ENCODE results near the gene HOXA4.

HOXA4 gene

DNA sequence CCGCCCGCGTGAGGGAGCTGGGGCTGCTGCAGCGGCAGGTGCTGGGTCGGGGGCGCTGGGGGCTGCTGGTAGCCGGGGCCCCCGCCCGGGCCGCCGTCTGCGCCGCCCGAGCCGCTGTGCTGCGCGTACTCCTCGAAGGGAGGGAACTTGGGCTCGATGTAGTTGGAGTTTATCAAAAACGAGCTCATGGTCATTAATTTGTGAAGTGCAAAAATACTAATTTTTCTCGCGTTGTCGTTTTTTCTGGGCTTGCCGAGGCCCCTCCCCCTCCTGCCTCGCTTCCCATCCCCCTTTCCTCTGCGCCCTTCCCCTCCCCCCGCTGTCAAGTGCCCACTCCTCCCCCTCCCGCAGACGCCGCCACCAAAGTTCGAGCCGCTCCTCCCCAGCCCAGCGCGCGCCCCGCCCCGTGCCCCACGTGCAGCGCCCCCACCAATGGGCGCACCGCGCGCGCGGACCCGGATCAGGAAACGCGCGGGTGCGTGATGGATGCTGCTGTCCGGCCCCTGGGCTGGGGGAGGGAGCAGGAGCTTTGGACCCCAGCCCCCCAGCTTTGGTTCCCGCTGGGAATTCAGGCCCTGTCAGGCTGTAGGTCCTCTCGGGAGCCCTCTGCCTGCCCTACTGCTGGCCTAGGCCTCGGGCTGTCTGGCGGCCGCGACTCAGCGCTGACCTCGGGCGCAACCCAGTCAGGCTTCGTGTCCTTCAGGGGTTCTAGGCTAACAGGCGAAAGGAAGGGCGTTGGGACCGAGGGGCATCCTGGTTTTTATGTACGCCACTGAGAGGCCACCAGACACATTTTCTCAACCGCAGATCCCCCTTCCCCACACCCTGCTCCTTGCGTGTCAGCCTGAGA is at the start of gene HOXA4:
TSS of gene HOXA4 (minus strand) at position 218 of the 850 bp plus-strand sequence. CDS start at position 194, 24 bp downstream.
- peak; percentile 53 for DNase-seq (ENCODE audit: low read depth)

DNA sequence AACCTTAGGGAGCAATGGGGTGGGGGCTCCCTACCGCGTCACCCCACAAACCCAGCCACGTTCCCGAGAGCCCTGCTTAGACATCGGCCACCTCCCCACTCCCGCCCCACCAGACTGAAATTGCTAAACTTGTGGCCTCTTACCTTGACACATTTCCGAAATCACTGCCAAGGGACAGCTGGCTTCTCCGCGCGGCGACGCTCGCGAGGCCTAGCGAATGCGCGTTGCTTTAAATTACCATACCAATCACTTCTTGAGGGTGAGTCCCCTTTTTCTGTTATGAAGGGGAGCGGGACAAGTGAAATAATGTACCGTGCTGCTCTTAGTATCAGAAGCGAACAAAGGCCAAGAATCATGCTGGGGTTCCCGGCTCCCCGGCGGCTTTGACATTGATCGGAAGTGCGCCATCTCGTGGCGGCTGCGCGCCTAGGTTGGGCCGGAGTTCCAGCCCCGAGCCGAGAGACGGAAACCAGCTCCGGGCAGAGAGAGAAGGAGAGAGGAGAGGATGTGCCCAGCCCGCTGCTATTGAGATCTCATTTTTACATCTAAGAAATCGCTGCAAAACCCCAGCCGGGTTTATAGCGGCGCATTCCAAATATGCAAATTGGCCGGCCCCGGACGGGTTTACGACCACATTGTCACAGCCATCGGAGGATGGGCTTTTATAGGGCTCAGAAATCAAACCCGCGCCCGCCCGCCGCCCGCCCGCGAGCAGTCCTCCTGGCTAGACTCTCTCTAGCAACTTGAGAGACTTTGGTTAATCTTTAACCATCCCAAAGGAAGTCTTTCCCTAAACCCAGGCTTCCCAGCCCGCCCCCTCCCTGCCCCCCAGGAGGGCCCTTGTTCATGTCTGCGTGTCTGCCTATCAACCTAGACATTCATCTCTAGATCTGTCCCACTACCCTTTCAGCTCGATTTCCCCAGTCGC is 49.2 kb upstream of the HOXA4 start:
- DNase-seq (ENCODE audit: low read depth) = peak; percentile 47

DNA sequence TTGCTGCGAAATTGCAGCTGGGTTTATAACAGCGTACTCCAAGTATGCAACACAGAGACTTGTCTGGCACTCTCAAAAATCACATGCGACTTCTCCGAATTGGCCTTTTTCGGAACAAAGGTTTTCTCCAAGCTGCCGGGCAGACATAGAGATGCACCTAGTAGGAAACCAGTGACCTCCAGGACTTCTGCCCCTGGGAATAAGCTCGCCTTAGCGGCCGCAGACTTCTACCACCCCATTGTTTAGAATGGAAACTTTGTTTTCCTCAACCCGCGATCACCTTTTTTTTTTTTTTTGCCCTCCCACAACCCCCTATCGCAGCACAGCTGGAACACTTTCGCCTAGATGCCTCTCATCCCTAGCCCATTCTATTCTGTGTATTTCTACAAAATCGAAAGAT is 48.5 kb upstream of the HOXA4 start:
- no peak for DNase-seq (ENCODE audit: low read depth)

DNA sequence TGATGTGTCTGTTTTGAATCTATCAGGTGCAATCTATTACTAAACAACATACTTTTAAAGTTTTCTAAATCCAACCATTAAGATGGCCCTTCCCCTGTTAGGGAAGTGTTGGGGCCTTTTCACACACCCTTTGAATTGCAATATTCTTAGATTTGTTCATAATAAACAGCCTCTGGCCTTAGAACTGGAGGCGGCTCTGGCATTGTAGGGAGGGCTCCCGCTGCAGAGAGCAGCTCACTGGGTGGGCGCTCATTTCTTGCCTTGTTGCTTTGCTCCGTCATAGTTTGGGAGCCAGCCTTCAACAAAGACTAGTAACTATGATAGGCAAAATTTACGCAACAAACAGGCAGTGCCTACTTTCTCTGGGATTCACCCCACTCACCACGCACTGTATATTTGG is 47.8 kb upstream of the HOXA4 start:
- no peak for DNase-seq (ENCODE audit: low read depth)

DNA sequence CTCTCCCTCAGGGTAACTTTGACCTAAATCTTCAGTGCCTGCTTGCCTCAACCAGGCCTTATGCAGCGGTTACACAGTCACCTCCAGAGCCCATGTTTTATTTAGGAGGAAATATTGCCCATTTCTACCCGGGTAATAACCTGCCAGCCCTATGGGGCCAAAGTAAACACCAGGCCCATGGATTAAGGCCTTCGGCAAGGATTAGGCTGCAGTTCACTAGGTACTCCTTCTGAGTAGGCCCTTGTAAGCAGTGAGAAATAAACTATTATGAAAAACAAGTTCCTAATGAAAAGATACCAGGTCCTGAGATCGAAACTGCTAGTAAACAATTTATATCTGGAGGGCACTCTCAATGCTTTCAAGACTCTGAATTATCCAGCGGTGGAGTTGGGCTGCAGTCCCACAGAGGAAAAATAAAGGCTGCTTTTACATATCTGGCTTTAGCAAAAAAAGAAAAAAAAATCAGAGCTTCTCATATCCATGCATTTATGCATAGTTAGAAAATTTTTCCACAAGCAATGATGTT is 47.3 kb upstream of the HOXA4 start:
- DNase-seq (ENCODE audit: low read depth) = no peak

DNA sequence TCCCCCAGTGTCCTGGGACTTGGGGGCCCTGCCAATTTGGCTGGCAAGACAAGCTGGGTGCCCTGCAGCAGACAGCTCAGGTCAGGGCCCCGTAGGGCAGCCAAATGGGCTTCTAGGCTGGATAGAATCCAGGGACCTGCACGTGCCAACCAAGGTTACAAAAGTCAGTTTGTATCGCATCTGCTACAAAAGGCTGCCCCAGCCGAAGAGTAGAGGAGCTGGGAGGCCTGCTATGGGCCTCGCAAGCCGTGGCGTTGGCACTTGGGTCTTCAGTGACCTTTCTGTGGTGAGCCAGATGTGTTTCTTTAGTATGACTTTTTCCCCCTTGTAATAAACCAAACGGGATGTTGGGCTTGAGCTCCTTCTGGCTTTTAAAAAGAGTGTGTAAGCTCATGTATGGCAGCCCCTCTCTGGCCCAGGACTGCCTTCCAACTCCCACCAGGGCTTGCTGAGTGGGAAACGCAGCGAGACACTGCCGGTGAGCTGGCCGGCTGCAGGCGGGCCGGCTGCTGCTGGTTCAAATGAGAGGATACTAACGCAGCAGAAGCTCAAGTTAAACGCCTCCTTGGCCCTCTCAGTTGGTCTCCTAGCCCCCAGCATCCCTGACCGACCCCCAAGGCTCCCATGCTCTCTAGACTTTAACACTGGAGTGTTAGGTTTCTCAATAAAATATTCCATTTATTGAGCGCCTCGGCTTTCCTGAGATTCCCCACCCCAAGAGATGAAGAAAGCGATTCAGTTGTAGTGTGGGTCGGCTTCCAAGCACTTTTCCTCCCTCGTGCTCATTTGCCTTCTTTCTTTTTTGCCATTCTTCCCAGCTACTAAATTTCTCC is 46.6 kb upstream of the HOXA4 start:
- DNase-seq (ENCODE audit: low read depth) = no peak

DNA sequence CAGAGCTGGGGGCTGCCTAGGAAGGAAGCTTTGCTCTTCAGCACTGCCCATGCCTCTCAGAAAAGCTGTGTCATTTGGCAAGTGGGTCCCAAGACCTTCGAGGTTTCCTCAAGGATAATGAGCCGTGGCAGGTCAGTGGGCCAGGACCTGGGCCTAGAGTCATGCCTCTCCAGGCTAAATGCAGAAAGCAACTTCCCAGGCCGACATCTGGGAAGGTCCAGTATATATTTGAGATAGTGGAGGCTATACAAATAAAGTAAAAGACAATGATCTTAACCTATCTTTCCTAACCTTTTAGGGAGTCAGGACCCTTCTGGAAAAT is 45.9 kb upstream of the HOXA4 start:
- DNase-seq (ENCODE audit: low read depth) = no peak

DNA sequence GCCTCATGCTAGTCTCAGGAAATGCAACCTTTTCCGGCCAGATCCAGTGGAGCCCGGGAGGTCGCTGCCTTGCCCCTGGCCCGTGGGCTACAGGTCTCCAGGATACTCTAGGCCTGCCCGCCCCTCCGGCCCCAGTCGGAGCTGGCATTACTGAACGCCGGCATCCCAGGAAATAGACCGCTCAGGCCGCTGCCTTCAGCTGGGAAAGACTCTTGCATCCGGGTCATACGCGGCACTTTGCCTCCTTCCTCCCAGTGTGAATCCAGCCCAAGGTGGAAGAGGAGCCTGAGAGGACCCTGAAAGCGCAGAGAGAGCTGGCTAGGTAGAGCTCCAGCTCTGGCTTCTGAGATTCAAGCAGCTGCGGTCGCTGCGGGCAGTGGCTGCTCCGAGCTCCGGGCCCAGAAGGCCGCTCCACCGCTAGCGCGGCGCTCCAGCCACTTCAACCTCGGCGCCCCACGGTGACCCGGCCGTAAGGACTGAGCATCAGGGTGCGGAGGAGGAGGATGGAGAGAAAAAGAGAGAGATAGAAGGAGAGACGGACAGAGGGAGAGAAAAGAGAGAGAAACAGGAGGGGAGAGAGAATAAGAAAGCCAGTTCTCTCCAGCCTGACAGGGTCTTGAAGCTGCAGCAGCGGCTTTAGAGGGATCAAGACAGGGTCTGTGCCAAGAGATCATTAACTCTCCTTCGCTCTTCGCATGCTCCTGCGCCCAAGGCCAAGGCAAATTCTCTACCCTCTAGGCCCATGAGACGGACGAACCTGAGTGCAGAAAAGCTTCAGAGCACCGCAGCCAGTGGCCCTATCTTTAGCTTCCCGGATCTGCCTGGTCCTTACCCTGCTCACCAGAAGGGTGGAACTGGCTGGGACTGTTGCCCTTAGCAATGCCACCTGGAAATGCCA is 45.3 kb upstream of the HOXA4 start:
- DNase-seq (ENCODE audit: low read depth) = no peak

DNA sequence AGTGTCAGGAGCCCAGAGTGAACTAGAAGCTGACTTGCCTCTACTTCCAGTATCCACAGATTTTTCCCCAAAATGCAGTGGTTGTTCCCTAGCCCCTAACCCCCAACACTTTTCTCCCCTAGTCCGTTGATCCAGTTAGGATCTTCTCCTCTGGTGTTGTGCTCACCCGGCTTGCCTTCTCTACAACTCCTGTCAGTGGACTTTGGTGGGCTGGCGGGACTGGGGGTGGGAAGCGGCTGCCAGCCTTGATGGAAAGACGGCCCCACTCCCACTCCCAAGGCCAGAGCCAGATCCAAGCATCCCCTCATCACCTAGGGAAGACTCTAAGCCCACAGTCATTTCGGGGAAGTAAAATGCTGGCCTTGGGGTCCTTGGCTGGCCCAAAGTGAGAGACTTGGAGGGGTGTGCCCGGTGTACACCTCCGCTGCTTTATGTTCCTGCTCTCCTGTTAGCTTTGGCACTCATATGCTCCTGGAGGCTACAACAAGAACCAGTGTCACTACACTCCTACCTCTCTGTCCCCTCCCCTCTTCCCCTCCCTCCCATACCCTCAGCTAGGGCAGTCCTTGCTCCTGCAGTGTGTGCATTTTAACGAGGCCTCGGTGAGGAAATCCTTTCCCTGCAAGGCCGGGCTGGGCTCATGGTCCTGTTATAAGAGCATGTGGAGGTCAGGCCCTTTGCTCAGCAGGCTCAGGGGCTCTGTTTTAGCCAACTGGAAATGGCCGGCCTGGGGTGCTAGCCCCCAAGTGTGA is 44.5 kb upstream of the HOXA4 start:
- no peak for DNase-seq (ENCODE audit: low read depth)

DNA sequence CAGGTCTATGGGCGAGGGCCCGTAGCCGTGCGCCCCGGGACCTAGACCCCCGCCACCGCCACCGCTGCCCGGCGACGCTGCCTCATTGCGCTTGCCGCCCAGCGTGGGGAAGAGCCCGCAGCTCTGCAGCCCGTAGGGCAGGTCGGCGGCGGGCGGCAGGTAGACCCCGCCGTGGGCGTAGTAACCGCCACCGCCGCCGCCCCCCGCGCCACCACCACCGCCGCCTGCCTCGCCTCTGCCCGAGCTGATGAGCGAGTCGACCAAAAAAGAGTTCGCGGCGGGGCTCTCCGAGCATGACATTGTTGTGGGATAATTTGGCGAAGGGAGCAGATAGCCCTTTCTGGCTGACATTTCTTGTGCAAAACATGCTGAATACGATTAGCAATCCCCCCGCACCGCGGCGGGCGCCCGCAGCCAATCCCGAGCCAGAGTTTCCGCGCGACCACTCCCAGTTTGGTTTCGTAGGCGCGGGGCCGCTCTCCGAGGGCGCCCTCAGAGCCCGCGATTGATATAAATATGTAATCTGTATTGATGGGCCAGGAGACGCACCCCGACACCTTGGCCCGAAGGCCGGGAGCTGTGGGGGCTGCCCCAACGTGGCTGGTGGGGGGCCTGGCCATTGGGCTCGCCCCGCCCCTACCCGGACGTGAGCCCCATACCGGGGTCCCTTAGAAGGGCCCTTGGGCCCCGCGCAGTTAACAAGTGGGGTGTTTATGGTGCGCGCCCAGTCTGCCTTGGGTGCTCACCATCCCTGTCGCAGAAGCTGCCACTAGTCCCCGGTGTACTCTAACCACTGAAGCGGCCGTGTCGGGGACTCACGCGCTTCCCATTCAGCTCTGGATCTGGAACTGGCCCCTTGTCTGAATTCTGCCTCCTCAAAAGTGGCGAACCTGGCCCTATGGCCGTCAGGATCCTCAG is 43.7 kb upstream of the HOXA4 start, which contains the start of gene HOXA10:
TSS of gene HOXA10 (minus strand) at position 365 of the 918 bp plus-strand sequence. CDS start at position 351, 14 bp downstream.
- DNase-seq (ENCODE audit: low read depth) = no peak

DNA sequence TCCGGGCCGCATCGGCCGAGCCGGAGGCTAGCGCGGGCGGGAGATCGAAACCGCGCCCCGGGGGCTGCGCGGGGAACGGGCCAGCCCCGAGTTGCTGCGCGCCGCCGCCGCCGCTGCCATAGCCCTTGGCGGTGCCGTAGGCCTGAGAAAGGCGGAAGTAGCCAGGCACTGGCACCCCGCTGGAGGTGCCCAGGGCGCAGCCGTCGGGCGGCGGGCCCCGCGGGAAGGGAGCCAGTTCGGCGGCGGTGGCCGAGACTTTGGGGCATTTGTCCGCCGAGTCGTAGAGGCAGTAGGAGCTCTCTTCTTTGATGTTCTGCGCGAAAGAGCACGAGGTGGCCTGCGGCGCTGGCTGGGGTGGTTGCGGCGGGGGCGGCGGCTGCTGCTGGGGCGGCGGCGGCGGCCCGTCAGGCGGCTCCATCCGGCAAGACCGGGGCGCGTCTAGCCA is 43.0 kb upstream of the HOXA4 start:
- DNase-seq (ENCODE audit: low read depth) = no peak

DNA sequence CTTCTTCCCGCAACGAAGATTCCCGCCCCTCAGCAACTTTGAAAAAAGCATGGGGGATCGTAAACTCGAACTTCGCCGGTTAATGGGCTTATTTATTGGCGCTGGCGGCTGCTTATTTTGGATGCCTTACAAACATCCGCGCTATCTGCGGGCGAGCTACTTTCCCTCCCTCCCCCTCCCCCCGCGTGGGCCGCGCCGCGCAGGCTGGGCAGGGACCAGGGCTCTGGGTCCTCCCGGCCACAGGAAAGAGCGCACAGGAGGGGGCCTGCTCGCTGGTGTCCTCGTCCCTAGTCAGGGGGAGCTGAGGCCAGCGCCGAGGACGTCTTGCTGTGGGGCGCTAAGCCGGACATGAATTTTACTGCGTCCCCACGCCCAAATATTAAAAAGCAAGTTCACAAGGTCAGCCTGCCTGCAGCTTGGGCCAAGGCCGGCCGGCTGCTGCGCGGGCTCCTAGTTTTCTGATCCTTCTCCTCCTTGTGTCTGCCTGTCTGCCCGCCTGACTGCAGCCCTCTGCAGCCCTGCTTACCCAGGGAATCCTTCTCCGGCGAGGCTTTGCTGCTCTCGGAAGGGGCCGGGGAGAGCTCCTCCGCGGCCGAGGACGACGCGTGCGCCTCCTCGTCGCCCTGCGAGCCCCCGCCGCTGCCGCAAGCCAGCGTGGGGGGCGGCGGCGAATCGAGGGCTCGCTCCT is 42.4 kb upstream of the HOXA4 start:
- DNase-seq (ENCODE audit: low read depth) = no peak

DNA sequence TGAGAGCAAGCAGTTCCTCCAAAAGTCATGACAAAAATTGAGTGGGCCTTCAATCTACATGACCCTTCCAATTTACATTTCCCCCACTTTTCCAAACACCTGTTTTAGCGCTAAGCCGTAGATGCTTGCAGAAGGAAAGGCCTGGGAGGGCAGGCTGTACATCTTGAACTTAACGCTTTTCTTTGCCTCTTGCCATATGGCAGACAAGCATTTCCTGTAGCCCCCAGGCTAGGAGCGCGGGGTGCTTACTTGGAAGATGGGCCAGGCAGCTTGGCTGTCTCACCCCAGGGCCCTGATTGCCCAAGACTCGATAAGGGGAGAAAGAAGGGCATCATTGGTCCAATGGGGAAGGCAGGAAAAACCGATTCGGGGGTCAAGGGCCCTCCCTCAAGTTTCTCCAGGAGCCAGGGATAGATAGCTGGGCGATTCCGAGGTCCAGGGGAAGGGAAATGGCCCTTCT is 41.8 kb upstream of the HOXA4 start:
- DNase-seq (ENCODE audit: low read depth) = no peak

DNA sequence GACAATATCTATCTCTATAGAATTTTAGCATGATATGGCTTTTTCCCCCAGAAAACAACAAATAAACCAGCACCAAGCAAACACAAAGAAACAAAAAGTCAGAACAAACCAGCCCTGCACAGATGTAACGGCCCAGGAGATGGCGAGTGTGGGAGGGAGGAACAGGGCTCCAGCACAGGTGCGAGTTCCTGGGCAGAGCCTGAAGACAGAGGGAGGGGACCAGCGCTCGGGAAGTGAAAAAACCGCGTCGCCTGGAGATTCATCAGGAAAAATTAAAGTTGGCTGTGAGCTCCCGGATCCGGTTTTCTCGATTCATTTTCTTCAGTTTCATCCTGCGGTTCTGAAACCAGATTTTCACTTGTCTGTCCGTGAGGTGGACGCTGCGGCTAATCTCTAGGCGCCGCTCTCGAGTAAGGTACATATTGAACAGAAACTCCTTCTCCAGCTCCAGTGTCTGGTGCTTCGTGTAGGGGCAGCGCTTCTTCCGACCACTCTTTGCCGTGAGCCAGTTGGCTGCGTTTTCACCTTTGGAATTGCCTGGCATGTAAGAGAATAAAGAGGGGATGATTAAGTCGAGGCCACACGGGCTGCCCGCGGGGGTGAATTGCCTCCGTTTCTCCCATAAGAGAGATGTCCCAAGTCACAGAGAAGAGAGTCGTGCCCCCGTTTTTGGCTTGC is 41.2 kb upstream of the HOXA4 start:
- no peak for DNase-seq (ENCODE audit: low read depth)

DNA sequence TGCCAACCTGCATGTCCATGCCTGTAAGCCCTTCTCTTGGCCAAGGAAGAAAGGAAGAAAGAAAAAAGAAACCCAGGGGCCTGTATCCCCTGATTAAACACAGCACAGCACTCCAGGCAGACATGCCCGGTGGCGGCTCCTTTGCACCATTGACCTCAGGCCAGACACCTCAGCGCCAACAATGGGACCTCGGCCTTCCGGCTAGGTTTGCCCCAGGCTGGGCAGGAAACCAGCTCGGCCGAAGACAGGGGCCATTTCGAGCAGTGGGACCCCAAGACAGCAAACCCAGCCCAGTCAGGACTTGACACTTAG is 40.7 kb upstream of the HOXA4 start:
- no peak for DNase-seq (ENCODE audit: low read depth)

DNA sequence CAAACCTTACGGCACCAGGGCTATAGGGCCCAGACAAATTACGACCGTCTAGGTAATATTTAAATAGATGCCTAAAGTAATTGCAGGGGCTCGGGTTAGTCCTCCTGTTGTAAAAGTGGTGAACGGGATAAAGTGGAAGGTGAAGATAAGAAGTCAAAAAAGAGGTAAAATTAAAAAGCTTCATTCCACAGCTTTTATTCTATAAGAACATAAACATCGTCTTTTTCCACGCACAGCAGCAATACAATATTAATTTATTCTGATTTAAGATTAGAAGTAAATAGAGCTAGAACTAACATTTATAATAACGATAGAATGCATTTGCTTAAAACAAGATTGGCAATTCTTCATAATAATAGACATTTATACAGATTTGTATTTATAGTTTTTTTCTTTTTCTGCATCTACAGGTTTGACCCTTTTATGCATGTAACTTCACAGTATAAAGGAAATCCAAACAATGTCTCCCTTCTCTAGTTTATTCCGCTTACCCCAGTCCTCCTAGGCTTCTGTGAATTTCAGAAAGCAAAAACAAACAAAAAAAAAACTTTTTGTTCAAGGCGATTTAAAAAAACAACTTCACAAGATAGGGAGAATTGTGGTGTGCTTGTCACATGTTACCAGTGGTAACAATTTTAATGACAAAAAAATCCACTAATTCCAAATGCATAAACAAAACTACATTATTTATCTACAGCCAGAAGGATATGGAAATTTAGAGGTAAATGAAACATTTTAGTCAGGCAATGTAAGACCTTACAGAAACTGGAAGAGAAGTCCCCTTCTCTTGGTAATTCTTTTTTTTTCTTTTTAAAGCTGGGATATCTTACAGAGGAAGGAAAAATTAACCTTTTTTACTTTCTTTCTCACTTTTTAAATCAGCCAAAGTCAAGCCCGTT is 40.1 kb upstream of the HOXA4 start:
- no peak for DNase-seq (ENCODE audit: low read depth)
